Activated naive CD4-positive, alpha-beta T cell treated with anti-CD3 and anti-CD28 coated beads, Interleukin-2, amount 50 U/mL, for 72 hours (primary cell): Measurements from ENCODE around the gene KDM7A. TPM values are rescaled to one million over a fixed set of nuclear protein-coding genes. Genes with fewer than 3 reads are reported as not detected.

ENCODE experiments used
- ATAC-seq, 2 donors: fragments of 150-1000 bp; cut with Tn5 transposase; 2 replicates each; pipeline ENCODE4 v1.10.0; 2021; ENCODE audit warnings: mild to moderate bottlenecking in 2 of 2, moderate library complexity in 2 of 2
- DNase-seq, 2 donors: peaks; one replicate each; pipeline ENCODE4 v3.0.0; 2021 to 2022; ENCODE audit warnings: low spot score in 2 of 2
- H3K27ac Mint-ChIP-seq, 2 donors: one replicate each; pipeline ENCODE4 v1.8.0; 2022; ENCODE audit warnings: mild to moderate bottlenecking in 2 of 2, mixed read lengths in 2 of 2
- H3K36me3 Mint-ChIP-seq, 2 donors: one replicate each; pipeline ENCODE4 v1.8.0; 2022; ENCODE audit warnings: mixed read lengths in 2 of 2
- H3K9me3 Mint-ChIP-seq, 2 donors: one replicate each; pipeline ENCODE4 v1.8.0; 2022; ENCODE audit warnings: mixed read lengths in 2 of 2
- total RNA-seq, 2 donors: library from RNA; stranded (reverse); gene quantifications; one replicate each; pipeline ENCODE4 v1.2.3, GENCODE V29; 2022

Gene KDM7A
- total RNA-seq, 2 donors from 2014 or later: 28.4 to 38.6 TPM

DNA sequence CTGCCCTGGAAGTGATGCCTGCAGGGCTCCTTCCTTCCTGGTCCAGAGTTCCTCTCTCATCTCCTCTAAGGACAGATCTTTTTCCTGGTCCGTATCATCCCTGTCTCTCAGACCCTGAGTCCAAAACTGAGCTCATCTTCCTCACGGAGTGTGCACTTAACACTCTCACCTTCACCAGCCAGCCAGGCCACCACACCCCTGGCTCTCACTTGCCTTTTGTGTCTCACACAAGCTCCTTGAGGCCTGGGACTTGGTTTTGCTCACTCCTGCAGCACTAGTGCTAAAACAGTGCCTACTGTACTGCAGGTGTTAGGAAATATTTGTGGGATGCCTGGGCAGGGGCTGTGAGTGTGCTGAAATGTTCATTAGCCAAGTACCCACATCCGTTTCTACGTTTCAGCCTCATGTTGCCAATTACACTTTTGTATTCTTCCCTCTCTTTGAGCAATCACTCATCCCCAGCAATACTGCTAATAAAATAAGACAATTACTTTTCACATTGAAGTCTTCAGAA, 92.6 kb downstream of the KDM7A start:
- ATAC-seq: peak in 1 of 2 donors; percentile 49
- H3K27ac Mint-ChIP-seq: peak overlapping the region in 1 of 2 donors; percentile 57
- DNase-seq: no peak
- H3K36me3 Mint-ChIP-seq: no peaks in the 10 kb centered on the region
- H3K9me3 Mint-ChIP-seq: no peaks in the 10 kb centered on the region

DNA sequence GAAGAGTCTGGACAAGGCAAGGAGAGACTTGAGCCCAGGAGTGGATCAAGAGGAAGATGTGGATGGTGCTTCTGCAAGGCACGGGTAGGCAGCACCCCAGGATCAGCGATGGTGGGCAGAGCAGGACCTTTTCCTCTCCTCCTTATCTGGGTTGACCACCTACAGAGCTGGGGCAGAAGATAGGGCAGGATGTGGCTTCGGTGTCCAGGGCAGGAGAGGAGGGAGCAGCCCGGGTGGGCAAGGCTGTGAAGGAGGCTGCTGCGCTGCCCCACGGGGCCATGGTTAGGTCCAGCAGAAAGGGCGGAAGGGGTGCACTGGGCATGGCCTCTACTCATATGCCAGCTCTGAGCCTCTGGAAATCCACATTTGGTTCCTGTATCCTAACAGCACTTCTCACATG, 94.0 kb downstream of the KDM7A start:
- ATAC-seq: no peak
- H3K27ac Mint-ChIP-seq: peak overlapping the region in 1 of 2 donors; percentile 28
- no peaks in the 10 kb centered on the region for H3K9me3 Mint-ChIP-seq

DNA sequence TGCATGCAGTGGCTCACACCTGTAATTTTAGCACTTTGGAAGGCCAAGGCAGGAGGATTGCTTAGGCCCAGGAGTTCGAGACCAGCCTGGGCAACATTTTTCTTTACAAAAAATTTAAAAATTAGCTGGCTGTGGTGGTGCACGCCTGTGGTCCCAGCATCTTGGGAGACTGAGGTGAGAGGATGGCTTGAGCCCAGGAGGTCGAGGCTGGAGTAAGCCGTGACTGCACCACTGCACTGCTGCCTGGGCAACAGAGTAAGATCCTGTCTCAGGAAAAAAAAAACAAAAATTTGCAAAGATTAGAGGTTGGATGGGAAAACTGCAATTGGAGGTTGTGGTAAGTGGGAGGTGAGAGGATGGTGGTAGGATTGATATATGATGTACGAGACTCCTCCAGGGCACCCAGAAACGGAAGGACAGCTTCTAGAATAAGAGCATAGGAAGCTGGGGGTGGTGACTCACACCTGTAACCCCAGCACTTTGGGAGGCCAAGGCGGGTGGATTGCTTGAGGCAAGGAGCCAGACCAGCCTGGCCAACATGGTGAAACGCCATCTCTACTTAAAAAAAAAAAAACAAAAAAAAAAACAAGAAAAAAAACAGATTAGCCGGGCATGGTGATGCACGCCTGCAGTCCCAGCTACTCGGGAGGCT, 94.9 kb downstream of the KDM7A start:
- DNase-seq (no peak), ATAC-seq (no peak)
- no peaks in the 10 kb centered on the region for H3K9me3 Mint-ChIP-seq
- peak overlapping the region in 1 of 2 donors; percentile 2 for H3K27ac Mint-ChIP-seq
- H3K36me3 Mint-ChIP-seq: no peaks in the 10 kb centered on the region

More for the DNA sequence above, 94.0 kb downstream of the KDM7A start:
- DNase-seq: no peak
- H3K36me3 Mint-ChIP-seq: no peaks in the 10 kb centered on the region

DNA sequence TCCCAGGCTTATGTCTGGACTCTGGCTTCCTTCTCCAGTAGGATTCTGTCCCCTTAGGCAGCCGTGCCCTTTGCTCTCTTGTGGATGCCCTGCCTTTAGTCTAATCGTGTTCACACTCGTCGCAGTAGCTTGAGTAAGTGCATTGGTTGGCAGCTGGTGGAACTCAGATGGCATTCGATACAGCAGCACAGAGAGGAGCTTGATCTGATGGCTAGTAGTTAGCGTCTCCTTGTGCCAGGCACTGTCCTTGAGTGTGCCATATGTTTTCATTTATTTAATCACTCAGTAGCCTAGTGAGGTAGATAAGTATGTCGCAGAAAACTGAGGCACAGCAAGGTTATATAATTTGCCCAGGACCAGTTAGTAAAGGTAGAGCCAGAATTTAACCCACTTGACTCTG, 95.9 kb downstream of the KDM7A start:
- no peak for DNase-seq
- no peak for ATAC-seq
- peak overlapping the region in 1 of 2 donors; percentile 9 for H3K27ac Mint-ChIP-seq
- H3K36me3 Mint-ChIP-seq: no peaks in the 10 kb centered on the region
- no peaks in the 10 kb centered on the region for H3K9me3 Mint-ChIP-seq

DNA sequence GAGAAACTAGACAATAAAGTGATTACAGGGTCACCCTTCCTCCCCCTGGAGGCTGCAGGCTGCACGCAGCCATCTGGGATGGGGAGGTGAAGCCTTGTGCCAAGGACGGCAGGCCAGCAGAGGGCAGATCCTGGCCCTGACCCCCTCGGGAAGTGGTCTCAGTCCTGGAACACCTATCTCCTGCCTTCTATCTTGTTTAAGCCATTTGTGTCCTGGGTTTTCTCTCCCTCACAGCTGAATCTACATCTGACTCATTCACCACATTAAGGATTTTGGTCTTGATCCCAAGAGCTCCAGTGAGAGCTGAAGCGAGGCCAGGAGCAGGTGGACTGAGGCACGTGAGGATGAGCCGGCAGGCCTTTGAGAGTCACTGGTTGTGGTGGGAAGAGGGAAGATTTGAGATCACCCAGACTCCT, 97.7 kb downstream of the KDM7A start:
- Mint-ChIP-seq H3K36me3 (no peaks in the 10 kb centered on the region), H3K9me3 (no peaks in the 10 kb centered on the region), H3K27ac (peak overlapping the region in 1 of 2 donors; percentile 4)
- ATAC-seq (peak in 1 of 2 donors; percentile 21), DNase-seq (no peak)

DNA sequence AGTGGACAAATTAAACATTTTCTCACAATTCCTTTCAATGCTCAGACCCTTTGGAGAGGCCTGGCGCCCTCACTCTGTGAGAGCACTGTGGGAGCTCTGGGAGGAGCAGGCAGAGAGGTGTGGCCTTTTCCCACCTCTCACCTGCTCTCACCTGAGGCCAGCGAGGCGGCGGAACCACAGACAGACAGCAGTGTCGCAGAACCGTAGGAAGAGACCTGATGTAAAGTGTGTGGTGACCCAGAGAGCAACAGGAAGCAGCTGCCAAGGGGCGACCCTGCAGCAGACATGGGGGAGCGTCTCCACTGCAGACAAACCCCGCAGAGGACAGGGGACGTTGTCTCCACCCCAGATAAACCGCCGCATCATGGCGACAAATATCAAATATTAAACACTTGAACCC, 98.4 kb downstream of the KDM7A start:
- Mint-ChIP-seq H3K36me3 (no peaks in the 10 kb centered on the region), H3K27ac (no peak overlapping the region), H3K9me3 (no peaks in the 10 kb centered on the region)
- no peak for DNase-seq
- no peak for ATAC-seq

DNA sequence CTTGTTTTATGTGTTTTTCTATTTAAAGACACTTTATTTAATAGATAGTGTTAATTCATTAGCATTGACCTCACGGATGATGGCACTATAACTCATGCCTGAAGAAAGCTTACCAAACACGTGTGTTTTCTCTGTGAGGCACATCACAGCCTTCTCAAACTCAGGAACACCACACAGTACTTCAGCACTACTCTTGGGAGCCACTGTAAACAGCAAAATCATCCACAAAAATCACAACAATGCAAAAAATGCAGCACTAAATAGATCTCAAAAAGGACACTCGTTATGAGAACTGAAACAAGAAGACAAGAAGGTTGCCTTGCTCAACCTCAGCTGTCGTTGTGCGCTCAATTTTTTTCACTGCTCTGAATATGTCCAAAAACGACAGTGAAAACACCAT, 102.0 kb downstream of the KDM7A start:
- Mint-ChIP-seq H3K9me3 (peaks cover 0 to 5% of the 10 kb centered on the region in 2 donors), H3K36me3 (peaks cover 0 to 3% of the 10 kb centered on the region in 2 donors), H3K27ac (no peak overlapping the region)
- ATAC-seq (no peak), DNase-seq (no peak)

DNA sequence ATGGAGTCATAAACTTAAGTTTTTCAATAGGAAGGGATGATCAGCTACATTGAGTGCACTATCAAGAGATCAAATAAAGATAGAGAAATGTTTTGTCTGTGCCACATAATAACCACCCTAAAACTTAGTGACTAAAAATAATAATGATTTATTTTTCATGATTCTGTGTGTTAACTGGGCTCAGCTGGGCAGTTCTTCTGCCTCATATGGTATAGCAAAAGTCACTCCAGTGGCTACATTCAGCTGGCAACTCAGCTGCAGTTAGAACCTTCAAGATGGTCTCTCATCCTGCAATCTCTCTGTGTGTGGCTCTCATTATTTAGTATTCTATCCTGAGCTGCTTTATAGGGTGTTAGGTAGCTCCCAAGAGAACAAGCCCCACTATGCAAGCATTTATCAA, 106.2 kb downstream of the KDM7A start:
- no peak for ATAC-seq
- H3K9me3 Mint-ChIP-seq: peaks cover 19 to 24% of the 10 kb centered on the region in 2 donors
- peaks cover 18 to 32% of the 10 kb centered on the region in 2 donors for H3K36me3 Mint-ChIP-seq
- no peak for DNase-seq
- H3K27ac Mint-ChIP-seq: no peak overlapping the region

DNA sequence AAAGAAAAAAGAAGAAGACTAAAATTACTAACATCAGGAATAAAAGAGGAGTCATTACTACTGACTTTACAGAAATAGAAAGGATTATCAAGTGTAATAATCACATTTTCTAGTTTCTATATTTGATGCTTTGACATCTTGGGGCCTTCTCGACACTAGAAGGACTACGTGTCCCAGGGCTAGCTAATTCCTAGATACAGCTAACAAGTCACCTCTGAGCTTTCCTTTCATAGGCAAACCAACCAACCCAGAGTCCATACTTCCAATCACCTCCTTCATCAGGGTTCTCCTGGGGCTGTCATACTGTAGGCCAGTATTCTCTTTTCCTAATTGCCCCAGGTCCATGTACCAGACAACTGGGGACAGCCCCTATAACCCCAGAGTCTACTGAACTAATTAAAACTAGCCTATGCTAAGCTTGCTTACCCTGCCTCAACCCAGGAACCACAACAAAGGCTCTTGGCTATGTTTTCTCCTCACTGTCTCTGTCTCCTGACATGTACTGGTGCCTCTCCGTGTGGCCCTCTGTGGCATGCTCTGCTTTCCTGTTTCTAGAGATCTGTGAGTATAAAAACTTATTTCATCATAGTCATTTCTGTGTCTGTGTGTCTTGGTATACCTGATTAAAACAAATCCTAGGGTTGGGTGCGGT, 107.4 kb downstream of the KDM7A start:
- ATAC-seq: peak; percentile 59
- no peak overlapping the region for H3K27ac Mint-ChIP-seq
- no peak for DNase-seq

DNA sequence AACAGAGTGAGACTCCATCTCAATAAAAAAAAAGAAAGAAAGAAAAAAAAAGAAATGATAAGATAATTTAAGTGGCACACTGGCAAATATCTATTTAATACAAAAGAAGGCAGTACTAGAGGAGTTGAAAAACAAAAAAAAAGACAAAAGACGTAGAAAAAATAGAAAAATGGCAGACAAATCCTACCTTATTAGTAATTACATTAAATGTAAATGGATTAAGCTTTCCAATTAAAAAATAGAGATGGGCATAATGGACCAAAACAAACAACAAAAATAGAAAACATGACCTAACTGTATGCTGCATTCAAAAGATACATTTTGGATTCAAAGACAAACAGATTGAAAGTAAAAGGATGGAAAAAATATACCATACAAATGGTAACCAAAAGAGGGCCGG, 108.8 kb downstream of the KDM7A start:
- ATAC-seq (no peak), DNase-seq (no peak)
- no peak overlapping the region for H3K27ac Mint-ChIP-seq
- H3K9me3 Mint-ChIP-seq: peaks cover 19 to 25% of the 10 kb centered on the region in 2 donors
- peaks cover 18 to 33% of the 10 kb centered on the region in 2 donors for H3K36me3 Mint-ChIP-seq

More for the DNA sequence above, 107.4 kb downstream of the KDM7A start:
- Mint-ChIP-seq H3K36me3 (peaks cover 18 to 33% of the 10 kb centered on the region in 2 donors), H3K9me3 (peaks cover 19 to 25% of the 10 kb centered on the region in 2 donors)

DNA sequence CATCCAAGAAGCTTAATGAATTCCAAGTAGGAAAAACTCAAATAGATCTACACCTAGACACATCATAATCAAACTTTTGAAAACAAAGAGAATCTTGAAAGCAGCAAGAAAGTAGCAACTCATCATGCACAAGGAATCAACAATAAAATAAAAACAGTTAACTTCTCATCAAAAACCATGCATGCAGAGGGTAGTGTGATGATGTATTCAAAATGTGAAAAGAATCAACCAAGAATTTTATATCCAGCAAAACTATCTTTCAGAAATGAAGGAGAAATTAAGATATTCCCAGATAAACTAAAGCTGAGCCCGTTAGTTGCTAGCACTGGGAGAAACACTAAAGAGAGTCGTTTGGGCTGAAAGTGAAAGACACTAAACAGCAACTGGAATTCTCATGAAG, 109.7 kb downstream of the KDM7A start:
- Mint-ChIP-seq H3K27ac (no peak overlapping the region), H3K9me3 (peaks cover 19 to 25% of the 10 kb centered on the region in 2 donors), H3K36me3 (peaks cover 18 to 33% of the 10 kb centered on the region in 2 donors)
- DNase-seq: no peak
- no peak for ATAC-seq

DNA sequence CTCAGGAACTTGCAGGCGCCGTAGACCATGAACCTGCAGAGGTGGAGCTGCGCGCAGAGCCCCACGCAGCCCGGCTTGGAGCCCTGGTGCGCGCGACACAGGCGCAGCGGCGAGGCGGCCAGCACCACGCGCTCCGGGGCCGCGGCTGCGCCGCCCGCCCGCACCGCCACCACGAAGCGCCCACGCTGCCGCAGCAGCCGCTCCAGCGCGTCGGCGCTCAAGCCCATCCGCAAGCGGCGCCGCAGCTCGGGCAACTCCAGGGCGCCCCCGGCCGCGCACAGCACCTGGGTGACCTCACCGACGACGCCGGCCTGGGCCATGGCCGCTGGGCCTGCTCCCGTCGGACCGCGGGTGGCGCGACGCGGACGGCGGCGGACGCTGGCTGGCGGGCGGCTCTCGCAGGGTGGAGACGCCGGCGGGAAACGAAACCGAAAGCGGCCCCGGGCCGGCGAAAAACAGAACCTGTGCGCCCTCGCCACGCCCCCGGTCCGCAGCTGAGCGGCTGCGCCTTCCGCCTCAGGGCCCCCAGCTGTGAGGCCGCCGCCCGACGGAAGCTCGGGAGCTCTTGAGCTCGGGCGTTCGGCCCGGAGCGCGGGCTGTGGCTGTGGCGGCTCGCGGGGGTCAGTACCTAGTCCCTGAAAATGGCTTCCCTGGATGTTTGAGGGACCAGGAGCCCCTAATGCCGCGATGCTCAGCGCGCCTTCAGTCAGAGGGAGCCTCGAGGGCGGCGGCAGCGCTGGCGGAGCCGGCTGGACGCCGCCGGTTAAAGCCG, 114.1 kb downstream of the KDM7A start, which contains the start of gene PARP12:
Gene PARP12, minus strand, starts transcription at position 424 of the 772 bp plus-strand sequence. Its CDS starts 104 bp downstream, at position 320.
- H3K9me3 Mint-ChIP-seq: peaks cover 19 to 21% of the 10 kb centered on the region in 2 donors
- peak within 1 kb of the TSS; percentile 65 to 84 for H3K27ac Mint-ChIP-seq
- peak; percentile 85 to 88 for DNase-seq
- peaks cover 24 to 42% of the 10 kb centered on the region in 2 donors for H3K36me3 Mint-ChIP-seq
- peak; percentile 81 to 83 for ATAC-seq

DNA sequence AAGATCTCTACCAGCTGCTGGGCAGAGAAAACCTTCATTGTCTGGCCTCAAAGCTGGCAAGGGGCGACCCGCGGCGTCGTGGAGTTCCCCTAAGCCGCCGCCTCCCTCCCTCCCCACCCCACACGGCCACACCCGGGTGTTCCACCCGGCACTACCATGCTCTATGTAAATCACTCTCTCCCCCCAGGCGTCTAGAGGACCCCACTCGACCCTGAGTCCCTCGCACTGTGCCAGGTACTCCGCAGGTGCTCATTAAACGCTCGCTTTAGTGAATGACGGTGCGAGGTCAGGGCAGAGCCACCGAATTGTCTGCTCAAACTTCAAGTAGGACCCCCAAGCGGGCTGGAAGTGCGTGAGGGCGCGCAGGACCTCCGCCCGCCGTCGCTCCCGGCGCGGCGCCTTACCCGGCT, 114.7 kb downstream of the KDM7A start:
- Mint-ChIP-seq H3K36me3 (peaks cover 19 to 37% of the 10 kb centered on the region in 2 donors), H3K27ac (peak overlapping the region in 1 of 2 donors; percentile 60), H3K9me3 (peaks cover 16 to 17% of the 10 kb centered on the region in 2 donors)
- DNase-seq: no peak
- ATAC-seq: peak; percentile 6 to 23

DNA sequence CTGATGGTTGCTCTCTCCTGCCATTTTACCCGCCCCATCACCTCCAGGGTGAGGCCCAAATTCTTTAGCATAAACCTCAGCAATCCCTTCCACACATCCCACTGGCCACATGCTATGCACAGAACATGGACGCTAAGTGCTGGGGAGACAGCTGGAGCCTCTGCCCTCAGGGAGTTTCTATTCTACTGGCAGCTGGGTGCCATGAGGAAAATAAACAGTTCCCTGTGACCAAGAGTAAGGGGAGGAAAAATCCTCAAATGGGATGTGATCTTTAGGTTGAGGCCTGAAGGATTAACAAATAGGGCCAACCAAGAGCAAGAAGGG, 115.2 kb downstream of the KDM7A start:
- H3K27ac Mint-ChIP-seq: peak overlapping the region in 1 of 2 donors; percentile 60
- peaks cover 10 to 11% of the 10 kb centered on the region in 2 donors for H3K9me3 Mint-ChIP-seq
- no peak for DNase-seq
- no peak for ATAC-seq
- peaks cover 13 to 34% of the 10 kb centered on the region in 2 donors for H3K36me3 Mint-ChIP-seq

DNA sequence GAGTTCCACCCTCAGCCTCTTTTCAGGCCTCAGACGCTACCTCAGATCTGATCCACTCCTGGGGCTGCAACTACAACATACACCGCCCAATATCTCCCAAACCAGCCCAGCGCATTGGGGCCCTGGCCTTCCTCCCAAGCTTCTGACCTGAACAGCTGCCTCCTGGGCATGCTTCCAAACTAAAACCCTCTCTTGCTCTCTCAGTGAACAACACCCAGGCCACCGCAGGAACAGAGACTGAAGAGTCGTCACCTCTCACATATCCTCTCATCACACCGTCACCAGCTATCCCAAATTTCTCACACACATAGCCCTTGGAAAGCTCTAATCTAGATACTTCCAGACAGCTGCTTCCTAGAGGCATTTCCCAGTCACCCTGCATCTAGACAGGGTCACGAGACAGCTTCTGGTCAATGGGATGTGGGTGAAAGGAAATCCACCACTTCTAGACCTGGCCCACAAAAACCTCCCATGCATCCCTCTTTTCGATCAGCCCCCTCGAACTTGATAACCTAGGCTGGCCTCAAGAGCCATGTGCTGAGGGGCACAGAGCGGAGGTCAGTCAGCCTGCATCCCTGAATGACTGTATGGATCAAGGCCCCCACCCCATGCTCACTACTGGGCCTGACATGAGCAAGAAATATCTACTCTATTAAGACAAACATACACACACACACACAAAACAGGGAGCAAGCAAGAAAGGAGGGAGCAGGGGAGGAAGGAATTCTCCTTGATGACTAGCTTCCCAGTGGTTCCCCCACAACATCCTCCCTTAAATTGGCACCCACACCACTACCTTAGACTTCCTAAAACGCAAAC, 115.8 kb downstream of the KDM7A start:
- Mint-ChIP-seq H3K9me3 (peaks cover 5 to 6% of the 10 kb centered on the region in 2 donors), H3K27ac (peak overlapping the region; percentile 2 to 41), H3K36me3 (peaks cover 8 to 32% of the 10 kb centered on the region in 2 donors)
- ATAC-seq: no peak
- DNase-seq: no peak

DNA sequence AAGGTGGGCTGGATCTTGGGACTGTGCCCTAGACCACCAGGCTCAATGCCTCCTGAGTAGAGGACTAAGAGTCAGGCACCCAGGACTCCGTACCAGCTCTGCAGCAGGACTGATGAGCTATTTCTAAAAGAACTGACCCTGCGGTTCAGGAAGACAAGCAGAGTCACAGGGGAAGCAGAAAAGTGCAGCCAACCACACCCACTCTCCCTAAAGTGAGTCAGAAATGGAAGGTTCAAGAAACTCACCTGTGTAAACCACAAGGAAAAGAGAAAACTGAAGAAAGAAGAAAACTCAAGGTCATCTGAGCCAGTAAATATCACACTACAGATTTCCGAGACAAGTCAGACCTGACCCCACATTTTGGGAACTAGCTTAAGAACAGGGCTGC, 116.5 kb downstream of the KDM7A start:
- ATAC-seq (peak; percentile 6 to 20), DNase-seq (no peak)
- H3K27ac Mint-ChIP-seq: peak overlapping the region in 1 of 2 donors; percentile 2
- no peaks in the 10 kb centered on the region for H3K9me3 Mint-ChIP-seq
- peaks cover 6 to 26% of the 10 kb centered on the region in 2 donors for H3K36me3 Mint-ChIP-seq
